Activated naive CD4-positive, alpha-beta T cell treated with anti-CD3 and anti-CD28 coated beads, Interleukin-2, amount 50 U/mL, for 72 hours (primary cell): ENCODE measurements around the gene KIF18B. TPM values are rescaled to one million over a fixed set of nuclear protein-coding genes. Genes with fewer than 3 reads are reported as not detected.

ENCODE experiments used
- ATAC-seq, 2 donors: fragments of 150-1000 bp; cut with Tn5 transposase; 2 replicates each; pipeline ENCODE4 v1.10.0; 2021; ENCODE audit warnings: mild to moderate bottlenecking in 2 of 2, moderate library complexity in 2 of 2
- DNase-seq, 2 donors: peaks; one replicate each; pipeline ENCODE4 v3.0.0; 2021 to 2022; ENCODE audit warnings: low spot score in 2 of 2
- H3K27ac Mint-ChIP-seq, 2 donors: one replicate each; pipeline ENCODE4 v1.8.0; 2022; ENCODE audit warnings: mild to moderate bottlenecking in 2 of 2, mixed read lengths in 2 of 2
- H3K36me3 Mint-ChIP-seq, 2 donors: one replicate each; pipeline ENCODE4 v1.8.0; 2022; ENCODE audit warnings: mixed read lengths in 2 of 2
- H3K9me3 Mint-ChIP-seq, 2 donors: one replicate each; pipeline ENCODE4 v1.8.0; 2022; ENCODE audit warnings: mixed read lengths in 2 of 2
- total RNA-seq, 2 donors: library from RNA; stranded (reverse); gene quantifications; one replicate each; pipeline ENCODE4 v1.2.3, GENCODE V29; 2022

Gene KIF18B
- total RNA-seq, 2 donors from 2014 or later, result 49.8 to 90.8 TPM

GRCh38 chr17:44906763-44907728, 40.5 kb downstream of the KIF18B start:
- Mint-ChIP-seq H3K36me3 (no peaks in the 10 kb centered on the region), H3K27ac (peak overlapping the region in 1 of 2 donors; percentile 18), H3K9me3 (no peaks in the 10 kb centered on the region)
- no peak for DNase-seq
- ATAC-seq, result no peak

- DNase-seq (no peak), ATAC-seq (no peak)
- H3K27ac Mint-ChIP-seq, result peak overlapping the region in 1 of 2 donors; percentile 18
- H3K9me3 Mint-ChIP-seq, result no peaks in the 10 kb centered on the region
- no peaks in the 10 kb centered on the region for H3K36me3 Mint-ChIP-seq
Measured at GRCh38 chr17:44906010-44906646, 41.4 kb downstream of the KIF18B start.

GRCh38 chr17:44905006-44906000, 42.3 kb downstream of the KIF18B start:
- Mint-ChIP-seq H3K9me3 (no peaks in the 10 kb centered on the region), H3K27ac (no peak overlapping the region), H3K36me3 (no peaks in the 10 kb centered on the region)
- ATAC-seq (no peak), DNase-seq (no peak)

- ATAC-seq (no peak), DNase-seq (no peak)
- H3K9me3 Mint-ChIP-seq, result no peaks in the 10 kb centered on the region
- no peak overlapping the region for H3K27ac Mint-ChIP-seq
- peaks cover 0 to 2% of the 10 kb centered on the region in 2 donors for H3K36me3 Mint-ChIP-seq
Measured at GRCh38 chr17:44904001-44904984, 43.3 kb downstream of the KIF18B start.

- ATAC-seq (no peak), DNase-seq (no peak)
- no peak overlapping the region for H3K27ac Mint-ChIP-seq
- no peaks in the 10 kb centered on the region for H3K9me3 Mint-ChIP-seq
- H3K36me3 Mint-ChIP-seq, result peaks cover 6 to 10% of the 10 kb centered on the region in 2 donors
Measured at GRCh38 chr17:44903012-44903685, 44.4 kb downstream of the KIF18B start.

- DNase-seq, result no peak
- Mint-ChIP-seq H3K36me3 (peaks cover 6 to 10% of the 10 kb centered on the region in 2 donors), H3K27ac (peak overlapping the region; percentile 36 to 69), H3K9me3 (no peaks in the 10 kb centered on the region)
- no peak for ATAC-seq
Measured at GRCh38 chr17:44902135-44902760, 45.3 kb downstream of the KIF18B start.

GRCh38 chr17:44901411-44901921, 46.1 kb downstream of the KIF18B start:
- no peak for ATAC-seq
- no peak for DNase-seq

GRCh38 chr17:44900894-44901293, 46.7 kb downstream of the KIF18B start:
- ATAC-seq (no peak), DNase-seq (no peak)
- H3K27ac Mint-ChIP-seq, result no peak overlapping the region
- H3K36me3 Mint-ChIP-seq, result peaks cover 6 to 15% of the 10 kb centered on the region in 2 donors
- H3K9me3 Mint-ChIP-seq, result no peaks in the 10 kb centered on the region

More at GRCh38 chr17:44901411-44901921, 46.1 kb downstream of the KIF18B start:
- H3K9me3 Mint-ChIP-seq, result no peaks in the 10 kb centered on the region
- H3K36me3 Mint-ChIP-seq, result peaks cover 6 to 10% of the 10 kb centered on the region in 2 donors
- peak overlapping the region in 1 of 2 donors; percentile 36 for H3K27ac Mint-ChIP-seq

- ATAC-seq, result peak; percentile 85 to 92
- Mint-ChIP-seq H3K27ac (peak within 1 kb of the TSS; percentile 98 to 99), H3K9me3 (no peaks in the 10 kb centered on the region), H3K36me3 (peaks cover 6 to 19% of the 10 kb centered on the region in 2 donors)
- DNase-seq, result peak; percentile 91 to 94
Measured at GRCh38 chr17:44899074-44899782, 48.3 kb downstream of the KIF18B start, which contains the start of gene EFTUD2. Gene EFTUD2 (minus strand): TSS chr17:44899445. CDS start chr17:44894521, 4,924 bp downstream.

GRCh38 chr17:44898768-44899073, 48.9 kb downstream of the KIF18B start:
- no peak for DNase-seq
- no peak for ATAC-seq
- H3K27ac Mint-ChIP-seq, result peak overlapping the region; percentile 98 to 99
- no peaks in the 10 kb centered on the region for H3K9me3 Mint-ChIP-seq
- peaks cover 6 to 19% of the 10 kb centered on the region in 2 donors for H3K36me3 Mint-ChIP-seq

GRCh38 chr17:44894642-44895041, 52.9 kb downstream of the KIF18B start:
- H3K27ac Mint-ChIP-seq, result no peak overlapping the region
- H3K9me3 Mint-ChIP-seq, result no peaks in the 10 kb centered on the region
- peaks cover 6 to 19% of the 10 kb centered on the region in 2 donors for H3K36me3 Mint-ChIP-seq
- DNase-seq, result no peak
- no peak for ATAC-seq

GRCh38 chr17:44892250-44892649, 55.3 kb downstream of the KIF18B start:
- H3K36me3 Mint-ChIP-seq, result peaks cover 0 to 9% of the 10 kb centered on the region in 2 donors
- no peaks in the 10 kb centered on the region for H3K9me3 Mint-ChIP-seq
- DNase-seq, result no peak
- no peak for ATAC-seq
- no peak overlapping the region for H3K27ac Mint-ChIP-seq

GRCh38 chr17:44889003-44889402, 58.6 kb downstream of the KIF18B start:
- Mint-ChIP-seq H3K36me3 (no peaks in the 10 kb centered on the region), H3K9me3 (no peaks in the 10 kb centered on the region), H3K27ac (no peak overlapping the region)
- DNase-seq (no peak), ATAC-seq (no peak)
